ELR (cell line): Measurements from ENCODE around the gene TCF7.

Experiments
- DNase-seq: peaks from one replicate; pipeline ENCODE4 v3.0.0-alpha.2; 2015; ENCODE audit warnings: low read depth

Gene TCF7

DNA sequence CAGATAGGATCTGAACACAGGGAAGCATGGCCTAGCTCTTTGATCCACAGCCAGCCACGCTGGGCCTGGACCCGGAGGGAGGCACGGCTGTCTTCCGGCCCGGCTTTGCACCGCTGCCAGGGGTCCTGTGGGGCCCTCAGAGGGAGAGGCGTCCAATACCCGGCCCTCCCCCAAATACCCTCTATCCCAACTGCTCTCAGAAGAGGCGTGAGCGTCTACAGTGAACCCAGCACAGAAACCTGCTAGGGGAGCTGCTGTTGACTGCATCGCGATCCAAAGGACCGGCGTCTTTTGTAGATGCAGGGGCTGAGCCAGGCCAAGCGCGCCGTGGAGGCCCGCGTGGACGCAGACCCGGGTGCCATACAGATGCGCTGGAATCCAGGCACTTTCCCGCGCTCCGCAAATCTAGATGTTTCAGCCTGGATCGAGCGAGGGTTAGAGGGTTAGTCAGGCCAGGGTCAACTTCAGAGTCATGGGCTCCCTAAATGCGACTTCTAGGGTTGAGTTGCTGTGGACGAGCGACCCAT lies 1.1 kb upstream of the TCF7 start:
- no peak for DNase-seq

DNA sequence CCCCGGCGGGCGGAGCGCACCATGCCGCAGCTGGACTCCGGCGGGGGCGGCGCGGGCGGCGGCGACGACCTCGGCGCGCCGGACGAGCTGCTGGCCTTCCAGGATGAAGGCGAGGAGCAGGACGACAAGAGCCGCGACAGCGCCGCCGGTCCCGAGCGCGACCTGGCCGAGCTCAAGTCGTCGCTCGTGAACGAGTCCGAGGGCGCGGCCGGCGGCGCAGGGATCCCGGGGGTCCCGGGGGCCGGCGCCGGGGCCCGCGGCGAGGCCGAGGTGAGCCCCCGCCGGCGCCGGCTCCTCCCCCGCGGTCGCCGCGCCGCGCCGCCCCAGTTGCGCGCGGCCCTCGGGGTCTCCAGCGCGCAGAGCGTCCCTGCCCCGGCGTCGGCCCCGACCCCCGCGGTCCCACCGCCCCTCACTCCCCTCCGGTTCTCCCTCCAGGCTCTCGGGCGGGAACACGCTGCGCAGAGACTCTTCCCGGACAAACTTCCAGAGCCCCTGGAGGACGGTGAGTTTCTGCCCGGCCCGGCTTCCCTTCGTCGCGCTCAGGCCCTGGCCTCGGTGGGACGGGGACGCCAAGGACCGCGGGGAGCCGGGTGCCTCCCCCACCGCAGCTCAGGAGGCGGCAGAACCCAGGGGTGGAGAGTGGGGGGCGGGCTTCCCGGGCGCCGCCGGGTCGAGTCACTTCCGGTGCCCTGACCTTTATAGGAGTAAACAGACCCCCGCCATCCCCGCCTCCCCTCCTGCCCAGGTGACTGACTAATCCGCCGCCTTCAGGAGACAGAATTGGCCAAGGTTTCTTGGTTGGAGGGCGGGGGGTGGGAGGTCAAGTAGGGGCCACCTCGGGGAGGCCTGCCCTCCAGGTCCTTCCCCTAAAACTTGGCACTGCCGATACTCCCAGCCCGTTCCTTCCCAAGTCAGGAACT lies 665 bp downstream of the TCF7 start:
- DNase-seq = no peak

DNA sequence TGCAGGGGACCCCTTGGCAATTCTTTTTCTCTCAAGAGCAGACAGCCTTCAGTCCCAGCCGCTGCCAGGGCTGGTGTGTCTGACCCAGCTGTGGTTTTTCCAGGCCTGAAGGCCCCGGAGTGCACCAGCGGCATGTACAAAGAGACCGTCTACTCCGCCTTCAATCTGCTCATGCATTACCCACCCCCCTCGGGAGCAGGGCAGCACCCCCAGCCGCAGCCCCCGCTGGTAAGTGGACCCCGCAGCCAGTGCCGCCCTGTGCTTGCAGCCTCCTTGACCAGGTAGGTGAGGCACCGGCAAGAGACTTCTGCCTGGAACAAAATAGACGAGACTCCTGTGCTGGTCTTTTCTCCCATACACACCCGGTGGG lies 1.3 kb downstream of the TCF7 start:
- DNase-seq = no peak

DNA sequence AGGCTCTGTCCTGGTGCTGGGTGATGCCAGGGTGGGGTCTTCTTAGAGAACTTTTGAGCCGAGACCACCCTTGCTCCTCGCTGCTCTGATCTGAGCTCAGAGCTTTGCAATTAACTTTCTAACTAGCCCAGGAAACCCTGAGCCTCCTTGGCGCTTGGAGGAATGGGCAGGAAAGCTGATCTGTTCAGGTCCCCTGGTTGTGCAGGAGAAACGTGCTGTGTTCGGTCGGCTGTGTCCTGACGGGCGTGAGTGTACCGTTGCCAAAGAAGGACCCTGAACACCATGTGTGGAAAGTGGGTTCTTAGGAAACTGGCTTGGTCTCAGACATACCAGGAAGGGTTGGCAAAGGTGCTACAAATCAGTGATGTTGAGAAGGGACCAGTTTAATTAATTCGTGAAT lies 1.8 kb downstream of the TCF7 start:
- DNase-seq = no peak

DNA sequence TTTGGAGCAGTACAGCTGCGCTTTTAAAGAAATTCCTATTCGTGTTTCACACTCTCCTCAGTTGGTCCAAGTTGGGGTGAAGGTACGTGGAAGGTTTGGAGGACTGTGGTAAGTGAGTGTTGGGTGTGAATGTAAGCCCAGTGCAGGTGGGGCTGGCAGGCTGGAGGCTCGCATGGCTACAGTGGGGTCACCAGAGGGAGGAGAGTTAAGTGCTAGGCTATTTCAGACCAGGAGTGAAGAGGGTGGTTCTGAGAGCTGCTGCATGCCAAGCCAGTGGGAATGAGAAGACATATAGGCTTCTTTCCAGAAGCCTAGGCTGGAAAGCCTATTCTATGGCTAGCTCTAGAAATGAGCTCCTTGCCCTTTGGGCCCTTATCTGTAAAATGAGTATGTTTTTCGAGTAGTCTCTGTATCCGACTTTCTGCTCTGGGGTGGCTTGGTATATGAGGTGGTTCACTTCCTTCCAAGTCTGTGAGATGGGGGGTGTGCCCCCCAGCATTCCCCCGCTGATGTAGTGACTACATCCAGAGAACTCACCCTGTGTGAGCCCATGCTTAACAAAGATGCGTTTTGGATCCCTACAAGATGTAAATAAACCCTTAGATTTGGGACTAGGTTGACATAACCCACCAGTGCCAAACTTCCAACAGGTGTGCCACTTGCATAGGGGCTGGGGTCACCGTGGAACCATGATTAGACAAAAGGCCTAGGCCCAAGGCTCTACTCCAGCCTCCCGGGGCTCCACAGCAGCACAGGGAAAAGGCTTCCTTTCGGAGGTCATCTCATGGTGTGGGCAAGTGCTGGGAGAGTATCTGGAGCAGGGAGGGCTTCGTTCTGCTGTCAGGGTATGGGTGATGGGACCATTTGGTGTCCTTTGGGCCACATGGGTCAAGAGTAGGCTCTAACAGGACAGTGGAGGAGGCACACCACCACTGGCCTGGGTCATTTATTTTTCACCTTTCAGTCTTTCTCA lies 2.6 kb downstream of the TCF7 start:
- DNase-seq = no peak

DNA sequence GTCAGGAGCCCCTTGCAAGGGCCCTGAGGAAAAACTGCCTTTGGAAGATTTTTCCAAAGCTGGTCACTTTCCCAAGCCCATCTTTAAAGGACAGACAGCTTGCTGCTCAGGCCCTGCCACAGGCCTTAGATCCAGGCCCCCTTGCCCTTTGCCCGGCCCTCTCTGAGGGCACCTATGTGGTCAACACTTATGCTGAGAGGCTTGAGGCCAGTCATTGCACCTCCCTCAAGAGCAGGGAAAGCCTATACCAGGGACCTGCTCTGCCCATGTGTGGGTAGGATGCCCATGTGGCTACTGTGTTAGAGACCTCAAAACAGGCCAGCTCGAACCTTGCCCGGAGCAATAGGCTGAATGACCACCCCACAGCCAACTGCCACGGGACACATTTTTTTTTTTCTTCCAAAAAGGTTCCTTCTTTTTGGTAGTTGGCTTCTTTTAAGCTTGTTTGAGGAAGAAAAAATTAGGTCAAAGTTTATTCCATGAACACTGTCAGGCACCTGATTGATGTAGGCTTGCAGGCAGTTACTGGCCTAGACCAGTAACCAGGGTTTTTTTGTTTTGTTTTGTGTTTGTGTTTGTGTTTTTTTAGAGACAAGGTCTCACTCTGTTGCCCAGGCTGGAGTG lies 3.8 kb downstream of the TCF7 start:
- no peak for DNase-seq

DNA sequence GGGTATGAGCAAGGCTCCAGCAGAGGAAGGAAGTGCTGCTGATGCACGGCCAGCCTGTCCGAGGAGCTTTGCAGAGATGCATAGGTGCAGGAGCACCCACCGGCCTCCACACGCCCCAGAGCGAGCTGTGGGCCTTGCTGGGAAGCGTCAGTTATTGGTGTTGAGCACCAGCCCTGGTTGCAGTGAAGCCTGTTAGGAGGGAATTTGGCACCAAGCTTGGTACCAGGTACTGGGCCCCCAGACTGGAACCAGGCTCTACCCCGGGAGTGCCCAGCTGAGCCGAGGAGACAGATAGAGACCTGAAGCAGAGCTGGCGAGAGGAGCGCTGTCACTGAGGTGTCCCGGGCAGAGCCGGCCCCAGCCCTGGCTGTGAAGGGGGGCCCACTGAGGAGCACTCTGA lies 5.2 kb downstream of the TCF7 start:
- DNase-seq = no peak

DNA sequence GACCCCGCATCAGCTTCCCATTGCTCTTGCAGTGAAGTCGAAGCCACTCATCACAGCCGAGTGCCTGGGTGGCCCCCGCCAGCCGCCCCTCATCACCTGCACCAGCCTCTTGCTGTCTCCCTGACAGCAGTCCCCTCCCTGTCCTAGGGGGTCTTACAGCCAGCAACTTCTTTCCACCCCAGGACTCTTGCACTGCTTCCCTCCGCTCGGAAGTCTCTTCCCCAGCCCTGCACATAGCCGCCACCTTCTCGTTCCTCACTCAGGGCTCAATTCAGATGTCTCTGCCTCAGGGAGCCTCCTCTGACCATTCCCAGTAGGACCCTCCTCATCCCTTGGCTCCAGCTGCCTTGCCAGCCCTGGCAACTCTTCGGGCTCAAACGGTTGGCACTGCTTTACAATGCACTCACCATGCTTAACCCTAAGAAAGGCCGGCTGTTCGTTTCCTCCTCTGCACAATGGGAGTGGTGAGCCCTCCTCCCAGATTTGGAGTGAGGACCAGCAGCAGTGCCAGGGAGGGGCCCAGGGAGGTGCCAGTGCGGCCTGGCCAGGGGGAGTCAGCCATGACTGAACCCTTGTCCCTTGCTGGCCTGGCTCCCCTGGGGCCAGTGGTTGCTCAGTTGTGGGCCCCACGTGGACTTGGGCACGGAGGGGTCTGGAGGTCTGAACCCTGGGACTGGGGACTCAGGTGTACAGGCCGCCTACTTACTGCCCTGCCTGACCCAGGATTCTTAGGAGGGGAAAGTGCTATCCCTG lies 6.1 kb downstream of the TCF7 start:
- no peak for DNase-seq

DNA sequence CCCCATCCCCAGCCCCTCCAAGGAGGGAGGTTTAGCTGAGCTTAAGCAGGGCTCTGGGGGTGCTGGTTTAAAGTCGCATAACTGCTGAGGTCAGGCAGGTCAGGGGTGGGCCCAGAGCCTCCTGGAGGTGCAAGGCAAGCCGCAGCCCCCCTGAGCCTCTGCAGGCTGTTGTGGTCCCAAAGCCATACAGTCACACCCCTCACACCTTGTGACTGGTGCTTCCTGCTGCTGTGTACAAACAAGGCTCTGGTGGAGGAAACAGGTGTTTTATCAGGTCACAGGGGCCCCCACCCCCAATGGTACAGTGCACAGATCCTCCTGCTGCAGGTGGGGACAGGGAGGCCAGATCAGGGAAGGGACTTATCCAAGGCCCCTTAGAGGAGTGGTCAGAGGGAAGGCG lies 8.0 kb downstream of the TCF7 start:
- DNase-seq = no peak

DNA sequence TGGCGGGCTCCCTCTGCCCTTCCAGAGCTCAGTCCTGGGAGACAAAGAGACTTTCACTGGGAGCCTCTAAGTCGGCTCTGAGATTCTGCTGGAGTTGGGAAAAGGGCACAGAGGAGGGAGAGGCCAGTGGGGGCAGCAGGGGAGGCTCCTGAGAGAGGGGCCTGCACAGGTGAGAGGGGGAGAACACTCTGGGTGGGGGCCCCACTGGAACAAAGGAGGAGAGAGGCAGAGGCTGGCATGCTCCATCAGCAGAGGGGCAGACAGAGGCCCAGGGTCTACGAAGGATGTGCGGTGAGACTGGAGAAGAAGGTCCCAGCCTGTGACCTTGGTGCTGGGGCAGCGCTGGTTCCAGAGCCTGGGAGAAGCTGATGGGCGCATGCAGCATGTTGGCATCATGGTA lies 8.9 kb downstream of the TCF7 start:
- DNase-seq = no peak

DNA sequence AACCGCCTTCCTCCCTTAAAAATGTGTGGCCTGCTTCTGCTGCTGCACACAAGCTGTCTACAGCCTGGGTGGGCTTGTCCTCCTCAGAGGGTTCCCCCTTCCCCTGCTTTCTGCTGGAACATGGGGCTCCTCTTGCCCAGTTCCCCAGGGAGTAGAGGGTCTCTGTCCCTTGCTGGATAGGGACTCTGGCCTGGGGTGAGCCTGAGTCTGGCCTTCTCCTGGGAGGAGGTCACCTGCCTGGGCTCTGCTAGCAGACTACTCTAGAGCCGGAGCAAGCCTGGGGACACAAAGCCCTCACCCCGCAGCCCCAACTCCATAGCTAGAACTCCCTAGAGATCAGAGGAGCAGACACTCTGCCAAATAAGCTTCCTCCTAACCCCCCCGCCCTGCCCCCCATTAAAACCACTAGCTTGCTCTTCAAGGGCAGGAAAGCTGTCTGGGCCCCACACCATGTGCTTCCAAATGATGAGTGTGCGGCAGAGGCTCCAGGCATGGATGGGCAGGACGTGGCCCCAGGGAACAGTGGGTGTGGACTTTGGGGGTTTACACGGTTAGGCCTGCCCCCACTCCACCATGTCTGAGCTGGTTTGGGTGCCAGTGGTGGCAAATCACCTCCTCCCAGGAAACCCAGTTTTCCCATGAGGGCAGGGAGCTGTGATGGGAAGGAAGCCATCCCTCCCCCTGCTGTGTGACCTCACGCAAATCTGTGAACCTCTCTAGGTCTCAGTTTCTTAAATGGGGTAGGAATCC lies 10.0 kb downstream of the TCF7 start:
- DNase-seq = peak; percentile 83

DNA sequence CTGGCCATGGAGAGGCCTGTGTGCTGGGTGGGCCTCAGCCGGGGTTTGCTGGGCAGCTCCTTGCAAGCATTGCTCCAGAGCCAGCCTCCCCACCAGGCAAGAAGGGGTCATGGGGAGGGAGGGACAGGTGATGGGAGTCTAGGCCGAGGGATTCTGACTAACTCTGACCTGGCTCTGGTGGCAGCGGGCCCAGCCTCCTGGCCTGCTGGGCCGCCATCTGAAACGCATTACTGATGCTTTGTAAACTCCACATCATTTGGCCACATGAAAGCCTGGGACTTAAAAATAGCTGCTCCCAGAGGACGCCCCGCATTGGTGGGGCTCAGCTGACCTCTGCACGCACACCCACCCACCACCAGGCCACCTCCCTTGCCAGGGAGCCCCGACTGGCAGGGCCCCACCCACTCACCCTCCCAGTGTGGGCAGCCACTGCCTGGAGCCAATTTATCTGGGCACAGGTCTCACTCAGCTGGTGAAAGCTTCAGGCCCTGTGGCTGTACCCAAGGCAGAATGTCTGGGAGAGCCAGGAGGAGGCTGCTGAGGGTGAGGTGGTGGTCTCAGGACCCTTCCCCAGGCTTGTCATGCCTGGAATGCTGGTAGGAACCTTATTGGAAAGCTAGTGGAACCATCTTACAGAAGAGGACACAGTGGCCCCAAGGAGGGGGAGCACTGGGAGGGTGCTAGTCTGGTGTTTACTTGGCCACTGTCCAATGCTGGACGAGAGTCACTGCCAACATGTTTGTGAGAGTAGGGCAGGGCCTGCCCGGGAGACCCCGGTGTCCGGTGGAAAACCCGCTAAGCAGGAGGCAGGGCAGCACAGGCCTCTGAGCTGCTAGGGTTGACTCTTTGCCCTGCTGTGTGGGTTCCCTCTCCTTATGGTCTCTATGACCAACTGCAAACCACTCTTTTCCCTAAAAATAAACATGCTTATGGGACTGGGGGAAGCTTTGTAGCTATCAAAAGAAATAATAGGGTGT lies 10.8 kb downstream of the TCF7 start:
- peak; percentile 93 for DNase-seq

DNA sequence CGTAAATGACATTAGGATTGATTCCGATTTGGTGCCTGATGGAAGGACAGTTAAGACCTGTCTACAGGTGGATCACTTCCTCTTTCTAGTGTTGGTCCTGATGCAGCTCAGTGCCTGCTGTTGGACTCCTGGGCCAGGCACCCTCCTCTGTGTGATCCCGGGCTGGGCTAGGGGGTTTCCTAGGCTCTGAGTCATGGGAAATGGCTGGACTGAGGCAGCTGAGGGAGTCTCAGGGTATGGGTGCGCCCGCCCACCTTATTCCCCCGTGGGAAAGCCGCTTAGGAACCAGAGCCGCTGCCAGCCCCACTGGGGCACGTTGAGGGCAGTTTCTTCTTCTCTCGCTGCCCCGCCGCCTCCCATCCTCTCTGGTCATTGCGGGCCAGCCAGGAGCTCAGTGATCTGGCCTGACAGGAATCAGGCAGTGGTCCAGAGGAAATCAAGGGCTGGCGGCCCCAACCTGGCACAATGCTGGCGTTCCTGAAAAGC lies 12.9 kb downstream of the TCF7 start:
- peak; percentile 61 for DNase-seq

DNA sequence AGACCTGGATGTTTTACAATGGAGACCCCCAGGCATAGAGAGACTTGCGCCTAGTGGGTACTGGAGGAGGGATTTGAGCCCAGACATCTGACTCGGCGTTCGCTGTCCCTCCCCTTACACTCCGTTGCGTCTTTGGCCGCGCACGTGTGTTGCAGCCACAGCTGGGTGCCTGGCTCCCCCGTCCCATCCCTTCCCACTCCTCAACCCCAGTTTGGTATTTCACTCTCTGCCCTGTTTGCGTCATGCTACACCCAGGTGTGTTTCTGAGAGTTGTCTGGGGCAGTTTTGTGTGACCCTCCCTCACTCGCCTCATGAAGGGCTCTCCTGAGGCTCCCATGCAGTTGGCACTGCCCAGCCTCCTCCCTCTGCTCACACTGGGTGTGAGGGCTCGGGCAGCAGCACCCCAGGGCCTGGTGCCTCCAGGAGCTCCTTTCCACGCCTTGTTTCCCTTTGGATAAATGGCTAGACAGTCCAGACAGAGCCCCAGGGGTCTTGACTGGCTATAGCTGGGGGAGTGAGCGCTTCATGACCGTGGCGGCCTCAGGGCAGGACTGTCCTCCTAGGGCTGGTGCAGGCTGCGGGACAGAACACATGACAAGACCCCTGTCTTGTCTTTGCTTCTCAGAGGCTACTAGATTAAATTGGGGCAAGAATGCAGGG lies 13.6 kb downstream of the TCF7 start:
- no peak for DNase-seq

DNA sequence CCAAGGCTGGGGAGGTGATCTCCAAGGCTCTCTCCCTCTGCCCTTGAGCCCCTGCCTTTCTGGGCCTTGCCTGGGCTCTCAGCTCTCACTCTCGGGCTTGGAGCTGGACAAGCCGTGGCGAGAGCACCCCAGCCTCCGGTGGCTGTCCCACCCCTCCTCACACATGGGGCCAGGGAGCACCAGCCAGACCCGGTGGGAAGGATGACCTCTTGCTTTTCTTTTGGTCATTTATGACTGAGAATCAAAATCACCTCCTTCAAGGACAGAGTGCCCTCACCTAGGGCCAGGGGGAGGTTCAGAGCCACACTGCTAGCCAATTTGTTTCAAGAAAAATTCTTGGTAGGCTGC lies 14.1 kb downstream of the TCF7 start:
- DNase-seq = no peak

DNA sequence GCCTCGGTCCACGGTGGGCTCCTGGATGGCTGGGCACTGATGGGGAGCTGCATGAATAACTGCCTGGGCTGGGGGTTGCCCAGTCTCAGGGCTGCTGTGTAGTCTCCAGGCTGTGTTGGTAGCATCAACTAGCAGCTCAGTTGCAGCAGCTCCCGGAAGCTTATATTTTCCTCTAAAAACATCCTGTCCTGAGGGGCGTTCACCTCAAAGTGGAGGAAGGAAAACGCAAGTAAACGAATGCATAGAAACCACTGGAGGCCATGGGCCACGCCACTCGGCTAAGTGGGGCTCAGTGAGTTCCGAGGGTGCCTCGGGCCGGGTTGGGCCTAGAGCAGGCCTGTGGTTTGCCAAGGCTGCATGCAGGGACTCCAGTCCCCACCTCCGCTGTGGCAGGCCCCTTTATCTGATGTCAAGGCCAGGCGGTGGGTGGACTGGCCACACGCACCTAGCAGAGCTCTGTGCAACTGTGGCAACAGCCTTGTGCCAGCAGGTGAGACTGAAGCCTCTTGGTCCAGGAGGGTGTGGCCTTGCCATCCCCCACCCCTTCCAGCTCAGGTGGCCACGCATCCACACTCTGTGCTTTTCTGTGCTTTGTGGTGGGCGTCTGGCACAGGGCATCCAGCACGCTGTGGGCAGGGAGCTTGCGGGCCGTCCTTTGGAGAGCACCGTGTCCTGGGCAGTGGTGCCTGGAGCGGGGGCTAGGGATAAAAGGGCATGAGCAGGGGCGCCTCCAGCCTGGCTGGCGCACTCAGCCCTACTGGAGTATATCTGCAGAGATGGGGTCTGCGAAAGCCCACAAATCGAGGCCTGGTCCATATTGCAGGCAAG lies 15.1 kb downstream of the TCF7 start:
- DNase-seq = no peak

DNA sequence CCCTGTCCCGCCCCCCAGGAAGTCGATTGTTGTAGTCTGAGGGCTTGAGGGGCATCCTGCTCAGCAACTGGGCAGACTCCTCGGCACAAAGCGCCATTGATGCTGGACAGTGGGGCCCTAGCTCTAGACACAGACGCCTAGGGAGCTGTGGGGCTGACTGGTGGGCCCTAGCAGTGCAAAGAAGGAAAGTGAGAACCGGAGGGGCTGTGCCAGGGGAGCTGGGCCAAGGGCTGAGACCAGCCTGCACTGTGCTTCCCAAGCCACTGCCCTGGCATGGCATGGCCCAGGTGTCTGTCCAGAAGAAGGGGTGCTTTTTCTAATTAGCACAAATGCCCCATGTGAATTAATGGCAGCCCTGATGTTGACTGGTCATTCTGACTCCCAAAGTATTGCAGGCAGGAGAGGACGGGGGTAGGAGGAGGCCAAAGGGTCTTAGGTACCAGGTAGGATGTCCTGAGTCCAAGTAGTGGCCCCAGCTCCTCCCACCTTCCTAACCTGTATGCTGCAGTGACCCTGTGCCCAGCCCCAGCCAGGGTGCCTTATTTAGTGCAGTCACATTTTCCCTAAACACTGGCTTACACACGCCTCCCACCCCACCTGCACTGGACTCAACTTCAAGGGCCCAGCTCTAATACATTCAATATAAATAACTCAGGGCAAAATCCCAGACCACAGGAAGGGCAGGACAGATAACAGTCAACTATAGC lies 15.9 kb downstream of the TCF7 start:
- no peak for DNase-seq
